Activated CD4-positive, alpha-beta T cell treated with anti-CD3 and anti-CD28 coated beads, Interleukin-2, amount 50 U/mL, for 4 hours (primary cell): Measurements from ENCODE around the gene FGF21.
"Not testable (repeated sequence)": the region's sequence is repeated elsewhere in the genome, so short reads cannot be mapped to it uniquely, and the experiment has no call there.

Experiments used
- DNase-seq, 2 experiments: peaks; one replicate each; pipeline ENCODE4 v3.0.0-alpha.2; 2020

Gene FGF21

GRCh38 chr19:48752496-48753365 lies 2.6 kb upstream of the FGF21 start, which contains the start of gene FUT1:
TSS of gene FUT1 (minus strand) at chr19:48752641. CDS start at chr19:48751281, 1,360 bp downstream.
- DNase-seq: no peak

GRCh38 chr19:48755787-48756186 lies 463 bp downstream of the FGF21 start:
- no peak for DNase-seq

GRCh38 chr19:48756212-48756611 lies 888 bp downstream of the FGF21 start:
- no peak for DNase-seq

- DNase-seq: no peak
Observed at GRCh38 chr19:48756686-48757085, 1.4 kb downstream of the FGF21 start.

GRCh38 chr19:48757089-48757675 lies 1.9 kb downstream of the FGF21 start:
- no peak for DNase-seq

- DNase-seq: no peak
Observed at GRCh38 chr19:48757741-48758144, 2.4 kb downstream of the FGF21 start.

GRCh38 chr19:48760504-48761205 lies 5.3 kb downstream of the FGF21 start:
- DNase-seq: no peak

- DNase-seq: not testable (repeated sequence)
Observed at GRCh38 chr19:48765816-48766215, 10.5 kb downstream of the FGF21 start.

- DNase-seq: not testable (repeated sequence)
Observed at GRCh38 chr19:48768171-48768753, 12.9 kb downstream of the FGF21 start.

- no peak for DNase-seq
Observed at GRCh38 chr19:48768994-48769713, 13.8 kb downstream of the FGF21 start.

- no peak for DNase-seq
Observed at GRCh38 chr19:48770266-48770665, 14.9 kb downstream of the FGF21 start.

GRCh38 chr19:48770734-48771472 lies 15.6 kb downstream of the FGF21 start:
- DNase-seq: no peak

- DNase-seq: no peak
Observed at GRCh38 chr19:48772503-48772953, 17.2 kb downstream of the FGF21 start.

- DNase-seq: no peak
Observed at GRCh38 chr19:48777139-48777538, 21.8 kb downstream of the FGF21 start.

GRCh38 chr19:48777720-48778119 lies 22.4 kb downstream of the FGF21 start:
- no peak for DNase-seq

GRCh38 chr19:48779636-48780035 lies 24.3 kb downstream of the FGF21 start:
- no peak for DNase-seq

- no peak for DNase-seq
Observed at GRCh38 chr19:48780631-48781391, 25.5 kb downstream of the FGF21 start.

GRCh38 chr19:48784527-48784926 lies 29.2 kb downstream of the FGF21 start:
- DNase-seq: no peak

GRCh38 chr19:48786422-48786821 lies 31.1 kb downstream of the FGF21 start:
- DNase-seq: not testable (repeated sequence)

- DNase-seq: not testable (repeated sequence)
Observed at GRCh38 chr19:48787331-48787730, 32.0 kb downstream of the FGF21 start.

- no peak for DNase-seq
Observed at GRCh38 chr19:48793271-48793670, 37.9 kb downstream of the FGF21 start.
